GM12873 (cell line): ENCODE measurements around the gene SOX30.

Experiments used
- TF ChIP-seq, protein P1 (sequence below): IDR thresholded peaks from 2 replicates; pipeline ENCODE4 v1.5.1; 2012; ENCODE audit warnings: low read depth, mild to moderate bottlenecking, moderate library complexity, low read length, control low read depth; ENCODE audit not compliant: insufficient read depth; ENCODE audit errors: missing control alignments

SOX30 gene

DNA sequence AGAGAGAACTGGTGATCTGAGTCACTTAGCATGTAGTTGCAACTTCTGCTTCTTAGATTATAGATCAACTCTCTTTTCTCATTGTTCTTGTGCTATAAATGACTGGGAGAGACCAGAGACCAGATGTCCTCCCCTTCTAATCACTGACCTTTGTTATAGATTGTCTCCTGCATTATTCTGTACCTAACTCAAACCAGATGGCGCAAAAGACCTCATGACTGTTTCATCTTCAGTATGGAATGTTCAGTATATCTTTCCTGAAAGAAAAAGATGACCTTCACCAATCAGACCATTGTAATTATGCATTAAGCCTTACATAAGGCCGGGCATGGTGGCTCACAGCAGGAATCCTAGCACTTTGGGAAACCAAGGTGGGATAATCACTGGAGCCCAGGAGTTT is 46.2 kb downstream of the SOX30 start:
- TF ChIP-seq, protein P1, sequence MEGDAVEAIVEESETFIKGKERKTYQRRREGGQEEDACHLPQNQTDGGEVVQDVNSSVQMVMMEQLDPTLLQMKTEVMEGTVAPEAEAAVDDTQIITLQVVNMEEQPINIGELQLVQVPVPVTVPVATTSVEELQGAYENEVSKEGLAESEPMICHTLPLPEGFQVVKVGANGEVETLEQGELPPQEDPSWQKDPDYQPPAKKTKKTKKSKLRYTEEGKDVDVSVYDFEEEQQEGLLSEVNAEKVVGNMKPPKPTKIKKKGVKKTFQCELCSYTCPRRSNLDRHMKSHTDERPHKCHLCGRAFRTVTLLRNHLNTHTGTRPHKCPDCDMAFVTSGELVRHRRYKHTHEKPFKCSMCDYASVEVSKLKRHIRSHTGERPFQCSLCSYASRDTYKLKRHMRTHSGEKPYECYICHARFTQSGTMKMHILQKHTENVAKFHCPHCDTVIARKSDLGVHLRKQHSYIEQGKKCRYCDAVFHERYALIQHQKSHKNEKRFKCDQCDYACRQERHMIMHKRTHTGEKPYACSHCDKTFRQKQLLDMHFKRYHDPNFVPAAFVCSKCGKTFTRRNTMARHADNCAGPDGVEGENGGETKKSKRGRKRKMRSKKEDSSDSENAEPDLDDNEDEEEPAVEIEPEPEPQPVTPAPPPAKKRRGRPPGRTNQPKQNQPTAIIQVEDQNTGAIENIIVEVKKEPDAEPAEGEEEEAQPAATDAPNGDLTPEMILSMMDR: no peak

DNA sequence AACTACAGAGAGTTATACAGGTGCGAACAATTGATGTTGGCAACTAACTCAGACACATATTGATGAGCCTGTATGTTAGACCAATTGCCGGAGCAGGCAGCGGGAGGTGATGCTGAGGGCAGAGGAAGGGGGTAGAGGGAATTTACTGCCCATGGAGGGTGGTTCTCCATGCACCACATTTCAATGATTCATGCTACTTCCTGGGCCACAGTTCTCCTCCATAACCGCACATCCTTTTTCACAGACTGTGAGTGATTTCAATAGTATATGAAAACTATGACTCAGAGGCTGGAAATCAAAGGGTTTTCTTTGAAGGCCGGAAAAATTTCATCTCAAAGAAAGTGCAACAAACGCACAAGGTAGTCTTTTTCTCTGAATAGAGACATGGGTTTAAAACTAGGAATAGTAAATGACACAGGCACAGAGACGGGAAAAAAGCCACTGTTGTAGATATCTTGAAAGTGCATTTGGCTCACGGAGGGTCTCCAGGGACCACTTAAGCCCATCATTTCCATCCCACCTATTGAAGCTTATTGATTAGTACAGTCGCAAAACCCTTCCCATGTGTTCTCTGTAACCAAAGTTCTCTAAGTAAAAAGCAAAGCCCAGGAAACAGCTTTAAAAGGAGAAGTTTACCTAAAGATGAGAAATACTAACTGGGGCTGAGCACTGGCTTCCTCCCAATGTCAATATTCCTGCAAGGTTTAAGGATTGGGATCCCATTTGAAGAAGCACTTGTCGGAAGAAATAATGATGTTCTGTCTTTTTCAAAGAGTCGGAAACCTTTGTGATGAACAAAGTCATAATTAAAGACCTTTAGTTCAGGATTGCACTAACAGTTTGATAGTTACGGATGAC is 48.7 kb downstream of the SOX30 start:
- TF ChIP-seq, protein P1: no peak

DNA sequence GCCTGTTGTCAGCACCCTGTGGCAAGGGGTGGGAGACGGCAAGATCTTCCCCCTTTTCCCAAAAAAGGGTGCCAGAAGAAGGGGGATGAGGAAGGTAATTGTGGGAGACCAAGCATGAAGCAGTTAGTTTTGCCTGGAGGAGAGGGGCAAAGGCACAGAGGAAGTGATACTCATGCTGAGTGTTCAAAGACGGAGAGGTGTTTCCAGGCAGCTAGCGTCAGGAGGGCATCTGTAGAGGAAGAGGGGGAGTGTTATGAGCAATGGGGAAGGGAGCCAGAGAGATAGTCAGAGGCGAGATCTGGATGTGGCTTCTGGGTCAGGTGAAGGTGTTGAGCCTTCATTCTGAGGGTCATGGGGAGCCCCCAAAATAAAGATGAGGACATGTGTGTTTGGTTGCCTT is 49.7 kb downstream of the SOX30 start:
- TF ChIP-seq, protein P1: no peak

DNA sequence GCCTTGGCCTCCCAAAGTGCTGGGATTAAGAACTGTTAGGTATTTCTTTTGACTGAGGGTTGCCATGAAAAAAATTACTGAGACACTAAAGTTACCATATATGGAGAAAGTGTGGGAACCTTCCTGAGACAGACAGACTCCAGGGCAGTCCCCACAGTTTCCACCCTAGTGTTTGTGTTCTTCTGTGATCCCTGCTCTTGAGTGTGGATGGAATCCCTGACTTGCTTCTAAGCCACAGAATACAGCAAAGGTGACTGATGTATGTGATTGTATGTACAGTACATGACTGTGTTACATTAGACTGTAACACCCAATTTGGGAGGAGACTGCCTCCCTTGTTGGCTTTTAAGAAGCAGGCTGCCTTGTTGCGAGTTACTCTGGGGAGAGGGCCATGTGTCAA is 52.0 kb downstream of the SOX30 start:
- TF ChIP-seq, protein P1: no peak

DNA sequence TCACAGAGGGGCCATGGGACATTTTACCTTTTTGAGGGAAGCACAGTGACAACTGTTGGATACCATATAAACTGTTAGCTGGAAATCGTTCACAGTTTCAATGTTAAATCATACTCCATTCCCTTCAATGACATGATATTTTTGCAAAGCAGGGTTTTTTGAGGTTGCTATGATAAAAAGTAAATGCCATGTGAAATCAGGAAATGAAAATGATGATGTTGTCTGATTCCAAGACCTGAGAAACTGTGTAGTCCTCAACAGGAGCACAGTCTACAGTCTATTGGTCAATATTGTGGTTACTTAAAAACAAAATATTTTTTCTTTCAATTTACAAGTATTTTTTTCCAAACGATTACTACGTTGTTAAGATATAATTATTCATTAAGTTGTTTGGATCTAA is 52.7 kb downstream of the SOX30 start:
- TF ChIP-seq, protein P1: no peak

DNA sequence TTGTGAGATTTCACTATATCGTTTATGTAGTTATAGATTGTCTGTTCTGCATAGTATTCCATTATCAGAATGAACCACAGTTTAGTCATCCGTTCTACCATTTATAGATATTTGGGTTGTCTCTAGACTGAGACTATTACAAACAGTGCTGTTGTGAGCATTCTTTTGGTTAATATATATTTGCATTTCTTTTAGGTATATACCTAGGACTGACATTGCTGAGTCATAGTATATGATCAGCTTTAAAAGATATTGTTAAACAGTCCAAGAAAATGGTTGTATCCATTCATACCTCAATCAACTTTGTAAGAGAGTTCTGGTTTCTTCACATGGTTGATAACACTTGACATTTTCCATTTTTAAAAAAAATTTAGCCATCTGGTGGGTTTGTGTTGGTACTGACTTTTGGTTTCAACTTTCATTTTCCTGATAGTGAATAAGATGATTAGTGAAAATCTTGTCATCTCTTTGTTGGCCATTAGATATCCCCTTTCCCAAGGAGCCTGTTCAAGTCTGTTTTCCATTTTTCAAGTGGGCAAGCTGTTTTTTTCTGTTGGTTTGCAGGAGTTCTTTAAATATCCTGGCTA is 53.8 kb downstream of the SOX30 start:
- TF ChIP-seq, protein P1: no peak

DNA sequence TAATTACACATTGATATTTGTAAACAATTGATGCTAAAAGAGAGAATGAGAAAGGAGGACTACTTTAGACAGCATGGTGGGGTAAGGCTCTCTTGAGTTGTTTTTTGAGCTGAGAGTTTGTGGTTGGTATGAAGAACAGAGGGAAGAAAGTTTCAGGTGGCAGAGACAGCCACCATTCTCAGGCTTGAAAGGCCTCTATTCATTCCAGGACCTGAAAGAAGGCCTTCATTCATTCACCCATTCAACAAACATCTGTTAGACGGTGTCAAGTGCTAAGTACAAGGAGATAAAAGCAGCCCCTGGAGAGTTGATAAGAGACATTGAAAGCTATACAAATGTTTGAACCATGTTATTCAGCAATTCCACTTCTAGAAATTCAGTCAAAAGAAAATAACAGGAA is 55.0 kb downstream of the SOX30 start:
- TF ChIP-seq, protein P1: no peak
